ENCODE measurements around the gene MMP24OS.
"Not testable (repeated sequence)": the region's sequence is repeated elsewhere in the genome, so short reads cannot be mapped to it uniquely, and the experiment has no call there.

The MMP24OS gene

DNA sequence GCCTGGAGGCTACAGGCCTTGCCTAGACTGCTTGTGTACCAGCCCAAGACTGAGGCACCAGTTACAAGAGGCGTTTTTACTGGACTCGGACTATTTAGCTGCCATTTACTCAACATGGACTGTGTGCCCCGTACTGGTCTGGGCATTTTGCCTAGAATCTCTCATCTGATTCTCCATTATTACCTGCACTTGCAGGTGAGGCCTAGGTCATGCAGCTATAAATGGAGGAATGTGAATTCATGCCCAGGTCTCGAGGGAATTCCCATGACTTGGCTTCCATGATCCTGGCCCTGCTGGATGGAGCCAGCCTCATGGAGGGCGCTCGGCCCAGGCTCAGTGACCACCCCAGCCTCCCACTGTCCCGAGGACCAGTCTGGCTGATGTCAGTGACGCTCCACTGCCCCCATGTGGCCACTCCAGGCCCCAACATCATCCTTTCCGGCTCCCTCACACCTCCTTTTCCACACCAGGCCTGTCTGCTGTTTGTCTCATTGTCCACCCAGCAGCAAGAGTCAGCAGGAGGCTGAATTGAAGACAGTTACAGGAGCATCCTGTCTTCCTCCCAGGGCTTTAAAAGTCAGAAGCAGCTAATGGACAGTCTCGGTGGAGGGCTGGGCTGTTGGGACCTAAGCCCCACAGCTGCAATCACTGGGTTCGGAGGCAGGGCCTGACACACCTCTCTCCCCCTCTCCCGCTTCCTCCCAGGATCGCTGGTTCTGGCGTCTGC is 8.7 kb downstream of the MMP24OS start:
- TF ChIP-seq POLR2A (IDR thresholded peaks at IDR 0.05; ENCODE audit: low read length) (no peak), GATA1 (IDR thresholded peaks at IDR 0.05; ENCODE audit: low read depth, low read length) (no peak)
- DNase-seq, result peak; percentile 54 to 75

DNA sequence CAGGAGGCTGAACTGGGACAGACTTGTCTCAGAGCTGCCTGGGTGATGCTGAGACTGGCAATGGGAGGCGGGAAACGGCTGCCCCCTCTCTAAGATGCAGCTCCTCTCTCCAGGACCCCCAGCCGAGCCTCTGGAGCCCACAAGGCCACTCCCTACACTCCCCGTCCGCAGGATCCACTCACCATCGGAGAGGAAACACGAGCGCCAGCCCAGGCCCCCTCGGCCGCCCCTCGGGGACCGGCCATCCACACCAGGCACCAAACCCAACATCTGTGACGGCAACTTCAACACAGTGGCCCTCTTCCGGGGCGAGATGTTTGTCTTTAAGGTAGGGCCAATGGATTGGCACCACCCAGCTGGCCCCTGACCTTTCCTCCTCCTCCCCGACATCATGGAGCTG is 10.8 kb downstream of the MMP24OS start:
- no peak for TF ChIP-seq GATA1 (IDR thresholded peaks at IDR 0.05; ENCODE audit: low read depth, low read length)
- TF ChIP-seq POLR2A (IDR thresholded peaks at IDR 0.05; ENCODE audit: low read length), result no peak
- DNase-seq, result no peak

DNA sequence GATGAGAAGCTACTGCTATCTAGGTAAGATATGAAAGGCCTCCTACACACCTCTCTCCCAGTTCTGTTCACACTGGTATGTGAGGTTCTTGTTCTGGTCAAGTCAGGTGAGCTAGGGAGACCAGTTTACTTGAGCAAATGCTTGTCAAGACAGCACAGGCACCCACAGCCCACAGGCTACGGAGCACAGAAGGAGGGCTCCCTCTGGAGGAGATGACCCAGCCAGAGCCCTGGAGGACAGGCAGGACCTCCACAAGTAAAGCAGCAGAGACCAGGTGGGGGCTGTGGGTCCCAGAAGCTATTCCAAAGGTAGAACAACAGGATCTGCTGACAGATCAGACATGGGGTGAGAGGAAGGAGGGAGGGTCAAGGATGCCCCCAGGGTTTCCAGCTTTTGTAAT is 13.2 kb downstream of the MMP24OS start:
- TF ChIP-seq GATA1 (IDR thresholded peaks at IDR 0.05; ENCODE audit: low read depth, low read length), result no peak
- no peak for TF ChIP-seq POLR2A (IDR thresholded peaks at IDR 0.05; ENCODE audit: low read length)
- peak in 1 of 2 experiments; percentile 15 for DNase-seq

DNA sequence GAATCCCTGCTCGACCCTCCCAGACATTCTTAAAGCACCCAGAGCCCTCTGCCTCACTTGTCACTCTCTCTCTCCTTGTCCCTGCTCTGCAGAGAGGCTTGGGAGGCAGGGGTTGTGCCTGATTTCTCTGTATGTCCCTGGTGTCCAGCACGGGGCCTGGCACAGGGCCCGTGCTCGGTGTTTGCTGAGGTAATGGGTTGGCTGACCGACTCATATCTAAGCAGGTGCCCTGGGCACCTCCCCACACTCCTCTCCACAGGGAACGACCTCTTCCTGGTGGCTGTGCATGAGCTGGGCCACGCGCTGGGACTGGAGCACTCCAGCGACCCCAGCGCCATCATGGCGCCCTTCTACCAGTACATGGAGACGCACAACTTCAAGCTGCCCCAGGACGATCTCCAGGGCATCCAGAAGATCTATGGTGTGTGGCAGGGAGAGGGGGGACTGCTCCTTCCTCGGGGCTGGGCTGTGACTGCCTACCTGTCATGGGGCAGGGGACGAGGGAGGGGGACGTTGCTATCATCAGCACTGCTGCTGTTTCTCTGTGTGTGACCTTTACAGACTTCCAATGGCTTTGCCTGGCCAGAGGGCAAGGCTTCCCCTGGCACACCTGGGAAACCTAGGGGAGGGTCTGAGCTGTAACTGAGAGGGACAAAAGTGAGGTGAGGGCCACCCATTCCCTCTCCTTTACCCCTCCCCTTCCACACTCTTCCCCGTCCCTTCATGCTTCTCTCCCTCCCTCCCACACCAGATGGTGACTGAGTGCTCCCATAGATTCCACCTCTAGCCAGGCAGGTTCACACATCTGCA is 14.2 kb downstream of the MMP24OS start:
- TF ChIP-seq GATA1 (IDR thresholded peaks at IDR 0.05; ENCODE audit: low read depth, low read length), result no peak
- TF ChIP-seq POLR2A (IDR thresholded peaks at IDR 0.05; ENCODE audit: low read length), result no peak
- no peak for DNase-seq

DNA sequence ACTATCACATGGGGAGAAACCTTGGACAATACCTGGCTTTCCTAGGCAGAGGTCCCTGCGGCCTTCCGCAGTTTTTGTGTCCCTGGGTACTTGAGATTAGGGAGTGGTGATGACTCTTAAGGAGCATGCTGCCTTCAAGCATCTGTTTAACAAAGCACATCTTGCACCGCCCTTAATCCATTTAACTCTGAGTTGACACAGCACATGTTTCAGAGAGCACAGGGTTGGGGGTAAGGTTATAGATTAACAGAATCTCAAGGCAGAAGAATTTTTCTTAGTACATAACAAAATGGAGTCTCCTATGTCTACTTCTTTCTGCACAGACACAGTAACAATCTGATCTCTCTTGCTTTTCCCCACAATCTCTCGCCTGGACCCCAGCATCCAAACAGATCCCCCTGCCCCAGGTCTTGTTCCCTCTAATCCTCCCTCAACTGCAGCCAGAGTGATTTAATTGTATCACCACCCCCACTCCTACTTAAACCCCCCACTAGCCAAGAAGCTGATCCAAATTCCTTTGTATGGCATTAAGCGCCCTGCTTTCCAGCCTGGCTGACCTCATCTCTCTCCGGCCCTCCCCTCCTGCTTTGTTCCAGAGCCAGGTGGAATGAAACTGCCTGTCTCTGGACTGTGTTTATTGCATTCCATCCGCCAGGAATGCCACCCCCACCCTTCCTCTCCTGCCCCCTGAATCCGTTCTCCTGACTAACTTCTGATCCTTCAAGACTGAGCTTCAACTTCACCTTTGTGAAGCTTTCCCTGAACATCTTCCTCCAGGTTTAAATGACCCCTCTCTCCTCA is 15.0 kb downstream of the MMP24OS start:
- DNase-seq, result not testable (repeated sequence)

DNA sequence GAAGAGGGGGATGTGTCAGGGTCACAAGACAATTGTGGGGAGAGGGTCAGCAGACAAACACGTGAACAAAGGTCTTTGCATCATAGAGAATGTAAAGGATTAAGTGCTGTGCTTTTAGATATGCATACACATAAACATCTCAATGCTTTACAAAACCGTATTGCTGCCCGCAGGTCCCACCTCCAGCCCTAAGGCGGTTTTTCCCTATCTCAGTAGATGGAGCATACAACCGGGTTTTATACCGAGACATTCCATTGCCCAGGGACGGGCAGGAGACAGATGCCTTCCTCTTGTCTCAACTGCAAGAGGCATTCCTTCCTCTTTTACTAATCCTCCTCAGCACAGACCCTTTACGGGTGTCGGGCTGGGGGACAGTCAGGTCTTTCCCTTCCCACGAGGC is 15.6 kb downstream of the MMP24OS start:
- not testable (repeated sequence) for DNase-seq

DNA sequence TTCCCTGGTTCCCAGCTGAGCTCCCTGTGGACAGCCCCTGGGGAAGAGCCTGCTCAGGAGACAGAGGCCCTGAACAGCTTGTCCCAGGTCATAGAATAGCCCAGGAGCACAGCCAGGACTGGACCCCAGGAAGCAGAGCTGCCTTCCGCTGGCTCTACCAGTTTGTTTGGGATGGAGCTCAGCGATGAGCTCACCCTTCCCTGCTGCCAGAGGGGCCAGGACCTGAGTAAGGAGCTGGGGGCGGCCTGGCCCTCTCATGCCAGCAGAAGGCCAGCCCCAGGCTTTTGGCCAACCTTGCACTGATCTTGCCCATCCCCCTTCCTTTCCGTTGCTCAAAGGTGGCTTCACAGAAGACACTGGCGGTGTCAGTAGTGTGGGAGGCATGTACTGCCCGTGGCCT is 17.5 kb downstream of the MMP24OS start:
- no peak for TF ChIP-seq POLR2A (IDR thresholded peaks at IDR 0.05; ENCODE audit: low read length)
- TF ChIP-seq GATA1 (IDR thresholded peaks at IDR 0.05; ENCODE audit: low read depth, low read length), result no peak
- DNase-seq, result no peak

DNA sequence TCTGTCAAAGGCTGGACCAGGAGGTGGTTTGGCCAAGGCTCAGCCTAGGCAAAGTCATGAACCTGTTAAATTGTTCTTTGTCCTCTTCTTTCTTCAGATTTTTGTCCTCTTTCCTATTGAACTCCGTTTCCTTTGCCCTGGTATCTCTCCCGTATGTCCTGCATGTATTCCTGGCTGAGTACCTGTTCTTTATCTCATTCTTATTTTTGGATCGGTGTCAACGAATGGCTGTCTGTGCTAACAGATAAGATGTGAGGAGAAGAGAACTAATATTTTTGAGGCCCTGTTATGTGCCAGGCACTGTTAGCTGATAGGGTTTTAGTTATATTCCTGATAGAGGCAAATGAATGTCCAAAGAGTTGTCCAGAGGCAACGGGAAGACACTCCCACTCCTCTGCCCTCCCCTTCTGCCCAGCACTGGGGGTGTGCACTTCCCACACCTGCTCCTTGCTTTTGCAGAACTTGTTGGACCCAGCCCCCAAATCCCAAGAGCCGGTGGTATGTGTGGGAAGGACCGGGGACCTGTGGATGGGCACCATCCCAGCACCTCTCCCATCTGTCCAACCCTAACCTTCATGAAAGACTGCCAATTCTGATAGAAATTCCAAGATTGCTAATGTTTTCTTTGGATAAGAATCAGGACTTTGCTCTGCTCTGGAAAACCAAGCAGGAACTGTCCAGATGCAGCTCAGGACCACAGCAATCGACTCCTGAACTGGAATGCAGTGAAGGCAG is 20.6 kb downstream of the MMP24OS start:
- TF ChIP-seq GATA1 (IDR thresholded peaks at IDR 0.05; ENCODE audit: low read depth, low read length) (no peak), POLR2A (IDR thresholded peaks at IDR 0.05; ENCODE audit: low read length) (no peak)
- DNase-seq, result peak in 1 of 2 experiments; percentile 28

DNA sequence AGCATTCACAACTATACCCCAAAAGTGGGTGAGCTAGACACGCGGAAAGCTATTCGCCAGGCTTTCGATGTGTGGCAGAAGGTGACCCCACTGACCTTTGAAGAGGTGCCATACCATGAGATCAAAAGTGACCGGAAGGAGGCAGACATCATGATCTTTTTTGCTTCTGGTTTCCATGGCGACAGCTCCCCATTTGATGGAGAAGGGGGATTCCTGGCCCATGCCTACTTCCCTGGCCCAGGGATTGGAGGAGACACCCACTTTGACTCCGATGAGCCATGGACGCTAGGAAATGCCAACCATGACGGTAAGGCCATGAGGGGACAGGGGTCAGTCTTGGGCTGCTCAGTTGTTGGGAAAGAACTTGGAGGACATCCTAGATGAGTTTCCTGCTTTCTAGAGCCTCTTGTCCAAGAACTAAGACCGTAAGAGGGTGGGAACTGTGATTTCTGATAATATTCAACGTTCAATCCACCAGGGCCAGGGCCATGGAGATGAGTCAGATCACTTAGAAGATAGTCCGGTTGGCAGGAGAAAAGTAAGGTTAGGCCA is 23.4 kb downstream of the MMP24OS start:
- TF ChIP-seq POLR2A (IDR thresholded peaks at IDR 0.05; ENCODE audit: low read length) (no peak), GATA1 (IDR thresholded peaks at IDR 0.05; ENCODE audit: low read depth, low read length) (no peak)
- no peak for DNase-seq

DNA sequence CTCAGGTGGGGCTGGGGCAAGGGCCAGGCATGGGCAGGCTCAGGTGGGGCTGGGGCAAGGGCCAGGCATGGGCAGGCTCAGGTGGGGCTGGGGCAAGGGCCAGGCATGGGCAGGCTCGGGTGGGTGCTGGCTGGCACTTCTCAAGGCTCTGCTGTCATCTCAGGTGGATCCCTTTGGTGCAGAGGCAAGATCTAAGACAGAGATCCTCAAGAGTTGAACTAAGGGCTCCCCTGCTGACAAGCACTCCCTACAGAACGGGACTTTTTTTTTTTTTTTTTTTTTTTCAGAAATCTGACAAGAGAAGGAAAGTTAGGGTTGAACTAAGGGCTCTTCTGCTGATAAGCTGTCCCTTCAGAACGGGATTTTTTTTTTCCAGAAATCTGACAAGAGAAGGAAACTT is 24.9 kb downstream of the MMP24OS start:
- no peak for TF ChIP-seq POLR2A (IDR thresholded peaks at IDR 0.05; ENCODE audit: low read length)
- TF ChIP-seq GATA1 (IDR thresholded peaks at IDR 0.05; ENCODE audit: low read depth, low read length), result no peak

DNA sequence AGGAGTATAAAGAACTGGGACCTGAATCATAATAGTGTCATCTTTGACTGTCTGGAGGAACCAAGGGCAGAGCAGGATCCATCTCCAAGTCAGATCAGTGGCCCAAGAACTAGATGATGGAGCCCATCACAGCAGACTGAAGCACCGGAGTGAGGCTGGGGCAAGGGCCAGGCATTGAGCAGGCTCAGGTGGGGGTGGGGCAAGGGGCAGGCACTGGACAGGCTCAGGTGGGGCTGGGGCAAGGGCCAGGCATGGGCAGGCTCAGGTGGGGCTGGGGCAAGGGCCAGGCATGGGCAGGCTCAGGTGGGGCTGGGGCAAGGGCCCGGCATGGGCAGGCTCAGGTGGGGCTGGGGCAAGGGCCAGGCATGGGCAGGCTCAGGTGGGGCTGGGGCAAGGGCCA is 25.3 kb downstream of the MMP24OS start:
- not testable (repeated sequence) for DNase-seq

More for the DNA sequence above, 24.9 kb downstream of the MMP24OS start:
- DNase-seq, result no peak

DNA sequence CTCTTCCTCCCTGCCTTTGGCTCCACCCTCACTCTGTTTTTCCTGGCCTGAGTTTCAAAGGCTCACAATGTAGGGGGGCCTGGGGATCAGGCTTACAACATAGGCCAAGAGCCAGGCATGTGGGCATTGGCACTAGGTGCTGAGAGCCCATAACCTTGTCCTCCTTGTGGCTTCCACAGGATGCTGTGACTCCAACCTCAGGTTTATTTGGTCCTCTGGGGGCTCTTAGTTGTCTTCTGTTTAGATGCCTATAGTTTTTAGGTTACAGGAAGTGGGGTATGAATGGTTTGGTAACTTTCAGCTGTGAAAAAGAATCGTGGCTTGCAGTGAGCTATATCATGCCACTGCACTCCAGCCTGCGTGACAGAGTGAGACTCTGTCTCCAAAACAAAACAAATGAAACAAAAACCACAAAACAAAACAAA is 25.9 kb downstream of the MMP24OS start:
- TF ChIP-seq GATA1 (IDR thresholded peaks at IDR 0.05; ENCODE audit: low read depth, low read length) (no peak), POLR2A (IDR thresholded peaks at IDR 0.05; ENCODE audit: low read length) (no peak)
- no peak for DNase-seq

DNA sequence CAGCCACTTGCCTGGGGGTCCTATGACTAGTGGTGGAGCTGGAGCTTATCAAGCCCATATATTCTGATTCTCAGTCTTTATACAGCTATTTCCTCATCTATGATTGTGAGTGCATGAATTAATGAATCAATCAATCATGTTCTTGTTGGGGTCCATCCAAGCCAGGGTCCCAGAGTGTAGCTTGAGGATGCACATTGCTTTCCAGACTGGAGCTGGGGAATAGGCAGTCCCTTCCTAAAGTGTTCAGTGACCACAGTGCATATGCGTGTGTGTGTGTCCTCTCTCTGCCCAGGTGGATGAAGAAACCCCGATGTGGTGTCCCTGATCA is 26.3 kb downstream of the MMP24OS start:
- DNase-seq, result no peak
- TF ChIP-seq GATA1 (IDR thresholded peaks at IDR 0.05; ENCODE audit: low read depth, low read length), result no peak
- no peak for TF ChIP-seq POLR2A (IDR thresholded peaks at IDR 0.05; ENCODE audit: low read length)
